IPS-20b (cell line): ENCODE data around the gene VSIG8.

Experiments used
- H3K27ac ChIP-seq: one replicate; pipeline ENCODE4 v1.5.1; 2013; ENCODE audit warnings: low read length
- H3K27me3 ChIP-seq: 2 replicates; pipeline ENCODE4 v1.6.1; 2013; ENCODE audit warnings: mild to moderate bottlenecking, low read length, inconsistent platforms; ENCODE audit not compliant: insufficient read depth
- H3K36me3 ChIP-seq: 2 replicates; pipeline ENCODE4 v1.6.1; 2013; ENCODE audit warnings: low read depth, mild to moderate bottlenecking, inconsistent platforms, low read length, moderate library complexity; ENCODE audit not compliant: insufficient read depth
- H3K4me1 ChIP-seq: 2 replicates; pipeline ENCODE4 v1.6.1; 2013; ENCODE audit warnings: mild to moderate bottlenecking, control low read depth, inconsistent platforms, low read length, moderate library complexity; ENCODE audit not compliant: insufficient read depth
- H3K4me3 ChIP-seq: 2 replicates; pipeline ENCODE4 v1.5.1; 2013; ENCODE audit warnings: mild to moderate bottlenecking, low read length, inconsistent platforms
- H3K9ac ChIP-seq: 2 replicates; pipeline ENCODE4 v1.6.1; 2013; ENCODE audit warnings: low read depth, mild to moderate bottlenecking, inconsistent platforms, low read length, moderate library complexity
- H3K9me3 ChIP-seq: 2 replicates; pipeline ENCODE4 v1.6.1; 2013; ENCODE audit warnings: mild to moderate bottlenecking, low read depth, low read length, inconsistent platforms; ENCODE audit not compliant: insufficient read depth

VSIG8 gene

GRCh38 chr1:159896546-159896930 is 34.1 kb upstream of the VSIG8 start:
- no peak overlapping the region for H3K4me3 ChIP-seq
- no peak overlapping the region for H3K27ac ChIP-seq
- H3K9ac ChIP-seq, result no peak overlapping the region
- H3K36me3 ChIP-seq, result no peaks in the 10 kb centered on the region
- H3K4me1 ChIP-seq, result peaks cover 5% of the 10 kb centered on the region; the same call in 1 of the 2 replicates
- H3K27me3 ChIP-seq, result peaks cover 18% of the 10 kb centered on the region
- no peaks in the 10 kb centered on the region for H3K9me3 ChIP-seq

- H3K9ac ChIP-seq, result no peak overlapping the region
- peaks cover 13% of the 10 kb centered on the region for H3K27me3 ChIP-seq
- no peaks in the 10 kb centered on the region for H3K36me3 ChIP-seq
- no peaks in the 10 kb centered on the region for H3K9me3 ChIP-seq
- no peak overlapping the region for H3K4me3 ChIP-seq
- H3K27ac ChIP-seq, result no peak overlapping the region
- peaks cover 5% of the 10 kb centered on the region; the same call in 1 of the 2 replicates for H3K4me1 ChIP-seq
Observed at GRCh38 chr1:159895836-159896545, 33.5 kb upstream of the VSIG8 start.

DNA sequence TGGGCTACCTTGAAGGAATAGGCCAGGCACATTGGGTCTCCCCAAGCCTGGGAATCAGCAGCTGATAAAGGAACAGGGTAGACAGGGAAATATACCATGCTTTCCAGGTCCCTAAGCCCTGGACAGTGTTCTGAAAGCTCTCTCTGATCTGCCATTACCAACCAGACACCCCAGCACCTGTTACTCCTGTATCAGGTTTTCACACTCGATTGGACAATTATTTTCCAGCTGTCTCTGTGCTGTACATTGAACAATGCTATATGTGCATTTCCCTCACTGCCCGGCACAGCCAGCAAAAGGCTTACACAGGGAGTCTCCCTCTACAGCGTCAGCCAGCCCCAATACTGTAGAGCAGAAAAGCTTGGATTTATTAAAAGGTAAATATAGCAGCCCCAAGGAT is 32.8 kb upstream of the VSIG8 start:
- no peak overlapping the region for H3K9ac ChIP-seq
- no peaks in the 10 kb centered on the region for H3K9me3 ChIP-seq
- no peaks in the 10 kb centered on the region for H3K36me3 ChIP-seq
- H3K4me1 ChIP-seq, result peaks cover under 1% of the 10 kb centered on the region; the same call in 1 of the 2 replicates
- no peak overlapping the region for H3K4me3 ChIP-seq
- no peak overlapping the region for H3K27ac ChIP-seq
- peaks cover 6% of the 10 kb centered on the region for H3K27me3 ChIP-seq

- Histone ChIP-seq H3K36me3 (no peaks in the 10 kb centered on the region), H3K27ac (no peak overlapping the region), H3K9ac (no peak overlapping the region), H3K9me3 (no peaks in the 10 kb centered on the region), H3K27me3 (no peaks in the 10 kb centered on the region), H3K4me3 (no peak overlapping the region), H3K4me1 (no peaks in the 10 kb centered on the region)
Observed at GRCh38 chr1:159892944-159893343, 30.5 kb upstream of the VSIG8 start.

GRCh38 chr1:159891275-159892157 is 29.1 kb upstream of the VSIG8 start:
- H3K4me1 ChIP-seq, result no peaks in the 10 kb centered on the region
- H3K4me3 ChIP-seq, result no peak overlapping the region
- H3K27me3 ChIP-seq, result no peaks in the 10 kb centered on the region
- H3K27ac ChIP-seq, result no peak overlapping the region
- H3K36me3 ChIP-seq, result no peaks in the 10 kb centered on the region
- no peak overlapping the region for H3K9ac ChIP-seq
- H3K9me3 ChIP-seq, result no peaks in the 10 kb centered on the region

GRCh38 chr1:159890390-159890789 is 27.9 kb upstream of the VSIG8 start:
- Histone ChIP-seq H3K4me1 (no peaks in the 10 kb centered on the region), H3K9ac (no peak overlapping the region), H3K36me3 (no peaks in the 10 kb centered on the region), H3K9me3 (no peaks in the 10 kb centered on the region), H3K27ac (no peak overlapping the region), H3K27me3 (no peaks in the 10 kb centered on the region), H3K4me3 (no peak overlapping the region)

DNA sequence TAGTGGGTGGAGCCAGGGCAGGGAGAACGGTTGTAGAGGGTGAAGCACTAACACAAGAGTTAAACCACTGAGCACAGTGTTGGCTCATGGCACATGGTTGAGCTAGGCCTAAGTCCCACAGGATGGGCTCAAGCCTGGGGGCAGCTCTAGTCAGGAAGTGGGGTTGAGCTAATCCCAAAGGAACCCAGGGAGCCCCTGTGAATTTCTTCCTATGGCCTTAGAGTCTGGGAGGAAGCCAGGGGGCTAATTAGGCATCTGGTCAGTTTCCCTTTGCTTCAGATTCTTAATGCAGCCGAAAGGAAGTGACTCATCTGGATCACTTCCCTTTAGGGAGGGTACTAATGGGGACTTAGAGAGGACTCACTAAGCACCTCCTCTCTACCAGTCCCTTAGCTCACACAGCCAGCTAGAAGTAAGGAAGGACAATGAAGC is 27.4 kb upstream of the VSIG8 start:
- Histone ChIP-seq H3K9ac (no peak overlapping the region), H3K27ac (no peak overlapping the region)

GRCh38 chr1:159889202-159889601 is 26.7 kb upstream of the VSIG8 start:
- Histone ChIP-seq H3K36me3 (no peaks in the 10 kb centered on the region), H3K4me3 (no peak overlapping the region), H3K27me3 (no peaks in the 10 kb centered on the region), H3K27ac (no peak overlapping the region), H3K9me3 (no peaks in the 10 kb centered on the region), H3K9ac (no peak overlapping the region), H3K4me1 (no peaks in the 10 kb centered on the region)

More for the DNA sequence above, 27.4 kb upstream of the VSIG8 start:
- H3K9me3 ChIP-seq, result no peaks in the 10 kb centered on the region
- H3K4me3 ChIP-seq, result no peak overlapping the region
- H3K4me1 ChIP-seq, result no peaks in the 10 kb centered on the region
- H3K27me3 ChIP-seq, result no peaks in the 10 kb centered on the region
- no peaks in the 10 kb centered on the region for H3K36me3 ChIP-seq

DNA sequence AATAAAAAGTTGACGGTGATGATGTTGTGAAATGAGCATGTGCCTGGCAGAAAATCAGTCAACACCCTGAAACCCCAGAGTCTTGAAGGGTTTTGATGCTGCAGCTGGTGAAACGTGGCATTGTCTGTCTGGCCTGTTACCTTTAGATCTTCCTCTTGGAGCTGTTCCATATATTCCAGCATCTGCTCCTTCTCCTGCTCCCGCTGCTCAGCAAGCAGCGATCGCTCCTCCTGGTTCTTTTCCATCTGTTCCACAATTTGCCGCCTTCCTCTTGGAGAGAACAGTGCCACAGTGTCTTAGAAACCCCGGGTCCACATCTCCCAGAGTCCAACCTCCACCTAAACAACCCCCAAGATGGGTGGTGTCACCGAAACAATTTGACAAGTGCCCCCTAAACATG is 21.8 kb upstream of the VSIG8 start:
- H3K27me3 ChIP-seq, result no peaks in the 10 kb centered on the region
- no peaks in the 10 kb centered on the region for H3K9me3 ChIP-seq
- no peak overlapping the region for H3K9ac ChIP-seq
- H3K4me3 ChIP-seq, result no peak overlapping the region
- H3K27ac ChIP-seq, result no peak overlapping the region
- H3K4me1 ChIP-seq, result no peaks in the 10 kb centered on the region
- no peaks in the 10 kb centered on the region for H3K36me3 ChIP-seq

DNA sequence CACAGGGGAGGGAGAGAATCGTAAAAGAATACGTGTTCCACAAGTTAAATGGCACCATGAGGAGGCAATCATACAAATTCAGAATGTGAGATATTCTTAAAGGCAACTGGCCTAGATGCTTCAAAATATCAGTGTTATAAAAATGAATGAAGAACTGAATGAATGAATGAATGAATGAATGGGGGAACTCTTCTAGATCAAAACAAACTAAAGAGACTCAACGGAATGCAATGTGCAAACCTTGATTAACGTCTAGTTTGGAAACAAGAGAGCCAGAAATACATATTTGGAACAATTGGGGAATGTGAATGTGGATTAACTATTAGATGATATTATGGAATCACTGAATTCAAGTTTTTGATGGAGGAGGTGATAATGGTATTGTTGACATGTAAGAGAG is 20.7 kb upstream of the VSIG8 start:
- no peak overlapping the region for H3K9ac ChIP-seq
- H3K4me3 ChIP-seq, result no peak overlapping the region
- no peaks in the 10 kb centered on the region for H3K9me3 ChIP-seq
- H3K27me3 ChIP-seq, result no peaks in the 10 kb centered on the region
- no peaks in the 10 kb centered on the region for H3K4me1 ChIP-seq
- no peaks in the 10 kb centered on the region for H3K36me3 ChIP-seq
- H3K27ac ChIP-seq, result no peak overlapping the region

GRCh38 chr1:159882527-159882862 is 20.0 kb upstream of the VSIG8 start:
- H3K4me3 ChIP-seq, result no peak overlapping the region
- no peaks in the 10 kb centered on the region for H3K36me3 ChIP-seq
- no peak overlapping the region for H3K9ac ChIP-seq
- no peak overlapping the region for H3K27ac ChIP-seq
- no peaks in the 10 kb centered on the region for H3K9me3 ChIP-seq
- no peaks in the 10 kb centered on the region for H3K27me3 ChIP-seq
- no peaks in the 10 kb centered on the region for H3K4me1 ChIP-seq
